Stimulated activated CD8-positive, alpha-beta memory T cell treated with anti-CD3 and anti-CD28 coated beads, Interleukin-7, amount 100 ng/mL, for 24 hours (primary cell): ENCODE results near the gene NCCRP1.

Experiments used
- DNase-seq: peaks from one replicate; pipeline ENCODE4 v3.0.0-alpha.2; 2020; ENCODE audit warnings: low read depth

The NCCRP1 gene, protein sequence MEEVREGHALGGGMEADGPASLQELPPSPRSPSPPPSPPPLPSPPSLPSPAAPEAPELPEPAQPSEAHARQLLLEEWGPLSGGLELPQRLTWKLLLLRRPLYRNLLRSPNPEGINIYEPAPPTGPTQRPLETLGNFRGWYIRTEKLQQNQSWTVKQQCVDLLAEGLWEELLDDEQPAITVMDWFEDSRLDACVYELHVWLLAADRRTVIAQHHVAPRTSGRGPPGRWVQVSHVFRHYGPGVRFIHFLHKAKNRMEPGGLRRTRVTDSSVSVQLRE

GRCh38 chr19:39196860-39197562 is at the start of gene NCCRP1:
NCCRP1 (plus strand) TSS chr19:39196964; CDS start chr19:39196983, 19 bp downstream.
- no peak for DNase-seq

DNA sequence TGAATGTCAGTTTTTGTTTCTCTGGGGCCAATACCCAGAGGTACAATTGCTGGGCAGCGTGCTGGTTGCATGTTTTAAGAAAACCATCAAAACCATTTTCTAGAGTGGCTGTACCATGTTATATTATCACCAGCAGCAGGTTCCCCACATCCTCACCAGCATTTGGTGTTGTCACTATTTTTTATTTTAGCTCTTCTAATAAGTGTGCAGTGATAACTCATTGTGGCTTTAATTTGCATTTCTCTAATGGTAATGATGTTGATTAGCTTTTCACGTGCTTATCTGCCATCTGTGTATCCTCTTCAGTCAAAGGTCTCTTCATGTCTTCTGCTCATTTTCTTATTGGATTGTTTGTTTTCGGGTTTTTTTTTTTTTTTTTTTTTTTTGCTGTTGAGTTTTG is 49.3 kb upstream of the NCCRP1 start:
- DNase-seq, result no peak

DNA sequence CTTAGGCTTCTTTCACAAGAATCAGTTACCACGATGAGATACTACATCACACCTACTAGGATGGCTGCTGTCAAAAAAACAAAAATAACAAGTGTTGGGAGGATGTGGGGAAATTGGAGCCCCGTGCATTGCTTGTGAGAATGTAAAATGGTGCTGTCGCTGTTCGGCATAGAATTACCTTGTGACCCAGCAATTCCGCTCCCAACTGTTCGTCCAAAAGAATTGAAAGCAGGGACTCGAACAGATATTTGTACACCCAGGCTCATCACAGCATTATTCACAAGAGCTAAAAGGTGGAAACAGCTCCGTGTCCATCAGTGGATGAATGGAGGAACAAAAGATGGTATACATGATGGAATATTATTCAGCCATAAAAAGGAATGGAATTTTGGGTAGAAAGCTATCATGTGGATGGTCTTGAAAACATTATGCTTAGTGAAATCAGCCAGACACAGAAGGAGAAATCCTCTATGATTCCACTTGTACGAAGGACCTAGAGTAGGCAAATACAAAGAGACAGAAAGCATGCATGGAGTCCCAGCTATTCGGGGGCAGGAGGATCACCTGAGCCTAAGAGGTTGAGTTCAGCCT is 47.7 kb upstream of the NCCRP1 start:
- no peak for DNase-seq

- no peak for DNase-seq
These were observed 46.5 kb upstream of the NCCRP1 start for GRCh38 chr19:39150235-39150634.

DNA sequence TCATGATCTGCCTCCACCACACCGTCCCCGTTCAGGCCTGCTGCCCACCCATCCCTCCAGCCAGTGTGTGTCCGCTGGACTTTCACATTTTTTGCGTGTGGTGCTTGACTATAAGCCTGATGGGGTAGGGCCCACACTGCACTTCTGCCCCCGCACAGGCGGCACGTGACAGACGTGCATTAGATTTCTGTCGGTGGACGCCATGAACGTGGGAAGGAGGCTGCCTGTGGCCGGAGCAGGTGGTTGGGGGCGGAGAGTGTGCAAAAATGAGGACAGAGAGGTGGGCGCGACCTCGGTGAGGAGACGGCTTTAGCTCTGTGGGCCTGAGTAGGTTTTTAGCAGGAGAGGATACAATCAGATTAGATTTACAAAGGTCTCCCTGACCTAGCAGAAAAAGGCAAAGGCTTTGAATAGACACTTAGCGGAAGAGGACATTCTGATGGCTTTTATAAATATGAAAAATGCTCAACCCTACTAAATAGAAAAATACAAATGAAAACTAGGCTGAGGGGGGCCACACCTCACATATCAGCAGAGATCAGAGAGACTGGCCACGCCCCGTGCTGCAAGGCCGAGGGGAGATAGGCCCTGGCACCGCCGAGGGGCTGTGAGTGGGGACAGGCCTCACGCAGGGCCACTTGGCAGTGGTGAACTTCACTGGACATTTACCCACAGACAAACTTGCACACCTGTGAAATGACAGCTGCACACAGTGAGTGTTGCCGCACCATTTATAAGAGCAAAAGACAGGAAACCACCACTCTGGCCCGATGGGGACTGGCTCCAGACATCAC is 45.8 kb upstream of the NCCRP1 start:
- DNase-seq, result no peak

DNA sequence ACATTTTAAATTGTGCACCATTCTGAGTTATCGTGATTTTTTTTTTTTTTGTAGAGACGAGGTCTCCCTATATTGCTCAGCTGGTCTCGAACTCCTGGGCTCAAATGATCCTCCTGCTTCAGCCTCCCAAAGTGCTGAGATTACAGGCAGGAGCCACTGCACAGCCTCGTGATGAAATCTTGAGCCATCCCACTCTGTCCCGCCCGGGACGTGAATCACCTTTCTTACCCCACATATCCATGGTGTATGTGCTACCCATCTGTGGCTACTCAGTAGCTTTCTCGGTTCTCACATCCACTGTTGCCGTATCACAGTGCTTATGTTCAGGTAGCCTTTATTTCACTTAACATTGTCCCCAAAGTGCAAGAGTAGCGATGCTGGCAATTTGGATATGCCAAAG is 44.7 kb upstream of the NCCRP1 start:
- no peak for DNase-seq

- no peak for DNase-seq
These were observed 42.6 kb upstream of the NCCRP1 start for GRCh38 chr19:39154100-39154628.

GRCh38 chr19:39154629-39155100 is 42.1 kb upstream of the NCCRP1 start:
- no peak for DNase-seq

DNA sequence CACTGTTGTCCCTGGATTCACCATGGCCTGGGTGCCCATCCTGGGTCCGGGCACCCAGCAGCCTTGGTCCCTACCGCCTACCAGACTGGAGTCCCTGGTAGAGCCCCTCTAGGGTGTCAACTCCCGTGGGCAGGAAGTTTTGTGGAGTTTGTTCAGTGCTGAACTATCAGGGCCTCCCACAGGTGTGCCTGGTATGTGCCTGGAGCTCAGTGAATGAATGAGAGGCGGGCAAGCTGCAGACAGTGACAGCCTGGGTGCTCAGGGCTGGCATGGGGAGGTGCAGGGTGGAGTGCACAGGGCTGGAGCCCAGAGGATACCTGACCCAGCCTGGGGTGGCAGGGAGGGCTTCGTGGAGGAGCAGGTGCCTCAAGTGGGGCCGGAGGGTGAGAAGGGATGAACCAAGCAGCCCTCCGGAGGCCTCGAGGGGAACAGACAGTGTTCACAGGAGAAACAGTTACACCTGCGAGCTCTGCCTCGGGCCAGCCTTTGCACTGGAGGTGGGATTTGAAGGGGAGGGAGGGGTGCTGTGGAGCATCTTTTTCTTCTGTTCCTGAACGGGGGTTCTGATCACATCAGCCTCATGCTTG is 41.6 kb upstream of the NCCRP1 start:
- no peak for DNase-seq

- DNase-seq, result no peak
These were observed 41.0 kb upstream of the NCCRP1 start for GRCh38 chr19:39155741-39156140.

DNA sequence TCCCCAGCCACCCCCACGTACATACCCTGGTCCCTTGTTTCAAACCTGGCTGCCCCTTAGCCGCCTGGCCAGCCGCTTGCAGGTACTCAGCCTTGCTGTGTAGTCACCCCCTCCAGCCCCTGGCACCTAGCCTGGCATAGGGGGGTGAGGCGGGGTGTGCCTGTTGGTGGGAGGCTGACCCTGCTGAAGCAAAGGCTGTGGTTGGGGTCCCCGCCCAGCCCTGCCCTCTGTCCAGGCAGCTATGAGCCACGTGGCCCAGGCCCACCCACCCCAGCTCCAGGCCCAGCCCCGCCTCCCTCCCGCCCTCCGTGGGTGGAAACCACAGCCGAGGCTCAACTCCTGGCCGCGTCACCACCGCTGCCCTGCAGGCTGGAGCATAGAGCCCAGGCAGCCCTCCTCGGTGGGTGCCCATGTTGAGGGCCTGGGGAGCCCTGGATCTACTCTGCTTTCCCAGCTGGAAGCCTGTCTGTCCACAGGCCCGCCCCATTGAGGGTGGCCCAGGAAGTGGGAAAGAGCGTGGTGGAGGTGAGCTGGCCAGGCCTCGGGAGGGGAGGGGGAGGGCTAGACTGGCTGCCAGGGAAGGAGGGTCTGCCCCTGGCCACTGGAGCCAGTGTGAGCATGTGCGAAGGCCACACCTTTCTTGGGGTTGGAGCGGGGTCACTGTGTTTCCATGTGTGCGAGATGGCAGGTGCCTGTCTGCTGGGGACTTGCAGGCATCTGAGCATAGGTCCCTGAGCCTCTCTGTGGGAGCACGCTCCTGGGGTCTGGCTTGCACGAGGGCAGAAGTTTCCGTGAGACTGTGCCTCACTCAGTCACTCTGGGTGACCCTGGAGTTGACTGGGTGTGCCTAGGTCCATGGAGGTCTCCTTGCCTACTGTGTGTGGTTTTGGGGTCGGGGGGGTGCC is 40.2 kb upstream of the NCCRP1 start:
- no peak for DNase-seq

DNA sequence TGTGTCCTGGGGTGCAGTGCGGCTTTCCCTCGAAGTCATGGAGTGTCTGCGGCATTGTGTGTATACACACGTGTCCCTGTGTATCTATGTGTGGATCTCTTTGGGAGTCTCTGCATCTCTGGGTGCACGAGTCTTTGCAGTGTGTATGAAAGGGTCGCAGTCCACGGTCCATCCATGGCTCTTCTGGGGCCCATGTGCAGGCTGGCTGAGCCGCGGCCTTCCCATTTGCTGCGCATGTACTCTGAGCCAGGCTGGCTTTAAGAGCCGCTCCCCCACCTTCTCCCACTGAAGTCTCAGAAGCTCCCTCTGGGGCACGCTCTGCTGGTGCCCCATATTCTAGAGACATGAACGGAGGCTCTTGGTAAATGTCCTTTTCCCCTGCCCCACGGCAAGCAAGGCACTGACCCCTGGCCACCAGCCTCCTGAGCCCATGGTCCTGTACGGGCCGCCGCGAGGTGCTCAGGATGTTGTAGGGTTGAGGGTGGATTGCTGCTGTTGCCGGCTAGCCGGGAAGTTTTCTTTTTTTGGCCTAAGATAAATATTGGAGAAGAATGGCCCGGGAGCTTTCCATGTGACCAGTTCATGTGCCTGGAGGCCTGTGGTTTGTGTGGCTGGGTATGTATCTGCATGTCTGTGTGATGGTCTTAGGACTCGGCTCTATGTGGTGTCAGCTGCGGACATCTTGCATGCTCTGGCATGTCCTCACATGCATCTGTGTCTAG is 39.3 kb upstream of the NCCRP1 start:
- DNase-seq, result no peak

GRCh38 chr19:39157997-39158389 is 38.8 kb upstream of the NCCRP1 start:
- DNase-seq, result no peak

DNA sequence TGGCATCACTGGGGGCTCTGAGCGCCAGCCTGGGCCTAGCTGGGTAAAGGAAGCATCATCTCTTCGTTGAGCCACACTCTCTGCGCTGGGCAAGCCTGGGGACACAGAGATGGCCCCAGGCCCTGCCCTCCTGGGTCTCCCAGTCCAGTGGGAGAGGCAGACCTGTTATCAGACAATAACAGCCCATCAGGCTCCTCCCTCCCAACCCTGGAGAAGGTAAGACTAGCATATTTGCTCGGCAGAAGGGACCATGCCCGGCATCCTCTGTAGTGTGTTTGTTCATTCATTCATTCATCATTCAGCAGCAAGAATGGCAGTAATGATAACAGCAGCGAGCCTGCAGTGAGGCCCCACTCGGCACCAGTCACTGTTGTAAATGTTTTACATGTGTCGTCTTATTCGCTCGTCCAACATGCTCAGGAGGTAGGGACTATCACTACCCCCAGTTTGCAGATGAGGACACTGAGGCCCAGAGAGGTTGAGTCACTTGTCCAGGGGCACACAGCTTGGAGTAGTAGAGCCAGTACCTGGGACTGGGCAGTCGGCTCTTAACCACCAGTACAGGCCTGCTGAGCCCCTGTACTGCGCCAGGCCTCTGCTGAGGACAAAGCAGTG is 38.0 kb upstream of the NCCRP1 start:
- DNase-seq, result no peak

- DNase-seq, result no peak
These were observed 36.3 kb upstream of the NCCRP1 start for GRCh38 chr19:39160523-39160861.

GRCh38 chr19:39160889-39161672 is 35.7 kb upstream of the NCCRP1 start:
- no peak for DNase-seq

DNA sequence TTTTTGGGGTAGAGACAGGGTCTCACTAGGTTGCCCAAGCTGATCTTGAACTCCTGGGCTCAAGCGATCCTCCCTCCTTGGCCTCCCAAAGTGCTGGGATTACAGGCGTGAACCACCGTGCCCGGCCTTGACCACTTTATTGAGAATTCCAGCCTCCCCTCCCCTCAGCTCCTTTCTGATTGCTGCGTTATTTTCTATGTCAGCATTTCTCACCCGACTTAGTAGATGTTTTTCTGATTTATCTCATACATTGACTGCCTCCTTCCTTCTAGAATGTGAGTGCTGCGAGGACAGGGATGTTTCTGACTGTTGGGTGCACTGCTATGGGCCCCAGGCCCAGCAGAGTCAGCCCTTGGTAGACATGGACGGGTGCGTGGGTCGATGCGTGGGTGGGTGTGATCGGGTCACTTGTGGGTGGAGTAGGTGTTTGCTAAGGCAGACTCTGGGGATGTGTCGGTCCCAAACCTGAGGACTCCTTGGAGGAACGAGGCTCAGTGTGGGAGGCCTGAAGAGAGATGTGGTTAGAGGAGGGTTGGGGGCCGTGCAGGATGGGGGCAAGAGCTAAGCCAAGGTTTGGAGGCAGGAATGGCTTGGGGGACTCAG is 34.2 kb upstream of the NCCRP1 start:
- no peak for DNase-seq

DNA sequence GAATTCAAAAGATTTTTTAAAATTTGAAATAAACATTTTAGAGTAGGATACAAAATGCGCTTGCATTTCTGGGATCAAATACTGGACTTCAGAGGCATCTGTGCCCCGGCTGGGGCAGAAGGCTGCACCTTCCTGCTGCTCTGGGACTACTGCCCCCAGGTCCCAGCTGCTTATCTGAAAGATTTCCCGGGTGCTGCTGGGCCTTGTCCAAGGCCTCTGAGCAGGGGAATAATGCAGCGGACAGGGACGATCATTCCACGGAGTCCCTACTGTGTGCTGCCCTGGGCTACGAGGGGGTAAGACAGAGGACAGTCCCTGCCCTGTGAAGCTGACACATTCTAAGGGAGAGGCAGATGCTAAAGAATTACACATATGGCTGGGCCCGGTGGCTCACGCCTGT is 33.1 kb upstream of the NCCRP1 start:
- no peak for DNase-seq

GRCh38 chr19:39164289-39164688 is 32.5 kb upstream of the NCCRP1 start:
- no peak for DNase-seq
